Keratinocyte (primary cell): Measurements from ENCODE around the gene GALNT2. TPM values are rescaled to one million over a fixed set of nuclear protein-coding genes. Genes with fewer than 3 reads are reported as not detected.

Experiments
- DNase-seq: peaks from one replicate; pipeline ENCODE4 v3.0.0-alpha.2; 2011; ENCODE audit warnings: low read depth, missing footprints, low spot score
- FAIRE-seq: peaks from 2 replicates; lab custom pipeline; 2011; peaks lifted over from hg19 to GRCh38; lab: Jason Lieb, UNC
- H2AFZ ChIP-seq: 2 replicates; pipeline ENCODE4 v1.6.0; 2012; ENCODE audit warnings: low read length, control low read depth, inconsistent platforms; ENCODE audit not compliant: control insufficient read depth
- H3K27ac ChIP-seq: 2 replicates; pipeline ENCODE4 v1.5.1; 2011; ENCODE audit warnings: low read length; ENCODE audit not compliant: control insufficient read depth, insufficient read depth
- H3K27me3 ChIP-seq: 3 replicates; pipeline ENCODE4 v1.6.0; 2011; ENCODE audit warnings: low read length; ENCODE audit not compliant: control insufficient read depth, insufficient read depth; ENCODE audit errors: extremely low read depth
- H3K36me3 ChIP-seq, 2 experiments: 2 replicates in 1 of 2; 3 replicates in 1 of 2; pipeline ENCODE4 v1.5.1; 2011; ENCODE audit warnings: low read length in 2 of 2, mild to moderate bottlenecking in 1 of 2; ENCODE audit not compliant: control insufficient read depth in 2 of 2, insufficient read depth in 2 of 2; ENCODE audit errors: extremely low read depth in 1 of 2
- H3K4me1 ChIP-seq: 3 replicates; pipeline ENCODE4 v1.5.1; 2011; ENCODE audit warnings: low read length; ENCODE audit not compliant: control insufficient read depth, insufficient read depth; ENCODE audit errors: extremely low read depth
- H3K4me2 ChIP-seq: 3 replicates; pipeline ENCODE4 v1.6.0; 2011; ENCODE audit warnings: low read depth, low read length; ENCODE audit not compliant: control insufficient read depth, insufficient read depth; ENCODE audit errors: extremely low read depth
- H3K4me3 ChIP-seq, 3 experiments: fragments of 200-600 bp in 1 of 3; sonication (generic) in 1 of 3; 2 replicates in 2 of 3; 3 replicates in 1 of 3; pipeline ENCODE4 v1.5.1; 2011 to 2016; ENCODE audit warnings: low read length in 3 of 3, mild to moderate bottlenecking in 3 of 3, control low read depth in 2 of 3, inconsistent platforms in 1 of 3, low read depth in 1 of 3, mixed read lengths in 1 of 3, mixed run types in 1 of 3, moderate library complexity in 1 of 3; ENCODE audit not compliant: control insufficient read depth in 2 of 3, insufficient read depth in 2 of 3; ENCODE audit errors: extremely low read depth in 1 of 3
- H3K79me2 ChIP-seq: 2 replicates; pipeline ENCODE4 v1.6.0; 2012; ENCODE audit warnings: low read length; ENCODE audit not compliant: control insufficient read depth, insufficient read depth
- H3K9ac ChIP-seq: 3 replicates; pipeline ENCODE4 v1.6.0; 2011; ENCODE audit warnings: low read length; ENCODE audit not compliant: control insufficient read depth, insufficient read depth; ENCODE audit errors: extremely low read depth
- H3K9me1 ChIP-seq: 3 replicates; pipeline ENCODE4 v1.6.0; 2011; ENCODE audit warnings: low read length; ENCODE audit not compliant: control insufficient read depth, insufficient read depth; ENCODE audit errors: extremely low read depth
- H3K9me3 ChIP-seq: 2 replicates; pipeline ENCODE4 v1.5.1; 2012; ENCODE audit warnings: low read depth, low read length; ENCODE audit not compliant: control insufficient read depth
- H4K20me1 ChIP-seq: 3 replicates; pipeline ENCODE4 v1.6.0; 2011; ENCODE audit warnings: low read length; ENCODE audit not compliant: control insufficient read depth, insufficient read depth; ENCODE audit errors: extremely low read depth
- CTCF ChIP-seq, 3 experiments: IDR thresholded peaks in 1 of 3; conservative IDR thresholded peaks in 1 of 3; optimal IDR thresholded peaks in 1 of 3; 2 replicates in 2 of 3; 3 replicates in 1 of 3; pipeline versions ENCODE3 to v1.5.1; 2011; ENCODE audit warnings: low read length in 3 of 3, mild to moderate bottlenecking in 3 of 3, moderate library complexity in 2 of 3, control low read depth in 1 of 3, inconsistent platforms in 1 of 3; ENCODE audit not compliant: insufficient read depth in 2 of 3; ENCODE audit errors: extremely low read depth in 1 of 3
- EZH2 ChIP-seq: IDR thresholded peaks from one replicate; pipeline ENCODE4 v1.6.1; 2012; ENCODE audit warnings: inconsistent platforms, mild to moderate bottlenecking, low read length, moderate library complexity
- dilution Hi-C: fragments of 300-500 bp; cut with MboI; formaldehyde crosslinking; loops from one replicate; pipeline ENCODE4 v1.7.0; 2020; ENCODE audit warnings: low sequenced_read_pairs; ENCODE audit not compliant: extremely low pct_ligation_motif_present
- polyA plus RNA-seq, 5 experiments: library from polyadenylated mRNA; depleted of rRNA in 3 of 5; stranded (reverse) in 3 of 5; stranded (forward) in 1 of 5; unstranded in 1 of 5; fragments of >200 nt; gene quantifications; 1 replicate in 1 of 5; 2 replicates in 3 of 5; 3 replicates in 1 of 5; pipeline versions ENCODE4 v1.2.1 to v1.2.3, GENCODE V29; 2011 to 2012; ENCODE audit warnings: missing spikeins in 2 of 5, low read depth in 1 of 5, low replicate concordance in 1 of 5

Gene GALNT2
- polyA plus RNA-seq, 1 donor (not counting 4 experiments of a cell fraction or from before 2014, with no cell fraction given): 61.7 TPM

- H3K27ac ChIP-seq: no peak overlapping the region
- peaks cover 3 to 5% of the 10 kb centered on the region in 2 experiments for H3K36me3 ChIP-seq
- H3K79me2 ChIP-seq: peaks cover 54% of the 10 kb centered on the region
- TF ChIP-seq EZH2: no peak
- TF ChIP-seq CTCF (optimal IDR thresholded peaks at IDR 0.05 in 1 of 3, IDR thresholded peaks at IDR 0.05 in 1 of 3, conservative IDR thresholded peaks at IDR 0.05 in 1 of 3; ENCODE audit: extremely low read depth in 1 of 3, insufficient read depth in 2 of 3, low read length in 3 of 3): no peak
- peaks cover 6% of the 10 kb centered on the region for H3K9me1 ChIP-seq
- no peaks in the 10 kb centered on the region for H3K27me3 ChIP-seq
- H3K9me3 ChIP-seq: no peaks in the 10 kb centered on the region
- FAIRE-seq (no peak), DNase-seq (no peak)
- H3K9ac ChIP-seq: no peak overlapping the region
- peaks cover 14% of the 10 kb centered on the region for H3K4me1 ChIP-seq
- no peak overlapping the region for H3K4me2 ChIP-seq
- peaks cover 13% of the 10 kb centered on the region for H4K20me1 ChIP-seq
- no peak overlapping the region for H2AFZ ChIP-seq
- no peak overlapping the region for H3K4me3 ChIP-seq
- dilution Hi-C loops: no loop called here
These were observed 121.8 kb downstream of the GALNT2 start for GRCh38 chr1:230188826-230189225.

DNA sequence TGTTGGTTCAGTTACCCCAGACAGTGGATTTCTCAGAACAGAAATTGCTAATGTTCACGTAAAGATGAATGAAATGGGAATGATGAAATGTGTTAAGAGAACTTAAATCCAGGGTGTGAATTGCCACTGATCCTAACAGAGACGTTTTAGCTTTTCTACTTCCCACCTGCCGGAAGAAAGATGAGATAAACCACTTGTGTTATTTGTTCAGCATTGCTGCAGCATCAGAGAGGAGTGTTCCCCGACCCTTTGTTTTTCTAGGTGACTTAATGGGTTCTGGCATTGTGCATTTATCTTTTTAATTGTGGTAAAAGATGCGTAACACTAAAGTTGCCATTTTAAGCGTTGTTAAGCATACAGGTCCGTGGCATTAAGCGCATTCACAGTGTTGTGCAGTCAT lies 122.3 kb downstream of the GALNT2 start:
- no peak overlapping the region for H2AFZ ChIP-seq
- H3K79me2 ChIP-seq: peaks cover 55% of the 10 kb centered on the region
- FAIRE-seq: no peak
- H3K9ac ChIP-seq: no peak overlapping the region
- H3K27me3 ChIP-seq: no peaks in the 10 kb centered on the region
- no peak overlapping the region for H3K27ac ChIP-seq
- peaks cover 13% of the 10 kb centered on the region for H4K20me1 ChIP-seq
- dilution Hi-C loops: no loop called here
- no peak for DNase-seq
- H3K9me3 ChIP-seq: no peaks in the 10 kb centered on the region
- no peak for TF ChIP-seq CTCF (optimal IDR thresholded peaks at IDR 0.05 in 1 of 3, IDR thresholded peaks at IDR 0.05 in 1 of 3, conservative IDR thresholded peaks at IDR 0.05 in 1 of 3; ENCODE audit: extremely low read depth in 1 of 3, insufficient read depth in 2 of 3, low read length in 3 of 3)
- no peak for TF ChIP-seq EZH2
- no peak overlapping the region for H3K4me2 ChIP-seq
- peaks cover 6% of the 10 kb centered on the region for H3K9me1 ChIP-seq
- H3K36me3 ChIP-seq: peaks cover 3 to 7% of the 10 kb centered on the region in 2 experiments
- H3K4me3 ChIP-seq: no peak overlapping the region
- H3K4me1 ChIP-seq: peaks cover 14% of the 10 kb centered on the region
